BLaER1 (cell line): ENCODE data around the gene DISC1.
A peak's percentile ranks its signal among the peaks of the same experiment; 100 is the strongest.
"Not testable (repeated sequence)": the region's sequence is repeated elsewhere in the genome, so short reads cannot be mapped to it uniquely, and the experiment has no call there.

Source experiments
- H3K27ac ChIP-seq: shearing (Covaris generic); formaldehyde crosslinking; 2 replicates; pipeline ENCODE4 v1.8.1; 2022
- H3K27me3 ChIP-seq: shearing (Covaris generic); formaldehyde crosslinking; 2 replicates; pipeline ENCODE4 v1.8.1; 2022
- H3K36me3 ChIP-seq: shearing (Covaris generic); formaldehyde crosslinking; 2 replicates; pipeline ENCODE4 v1.8.1; 2022
- H3K4me1 ChIP-seq: shearing (Covaris generic); formaldehyde crosslinking; 2 replicates; pipeline ENCODE4 v1.8.1; 2022
- H3K4me2 ChIP-seq: shearing (Covaris generic); formaldehyde crosslinking; 2 replicates; pipeline ENCODE4 v1.8.1; 2022
- H3K4me3 ChIP-seq: shearing (Covaris generic); formaldehyde crosslinking; 2 replicates; pipeline ENCODE4 v1.8.1; 2022
- H3K9ac ChIP-seq: shearing (Covaris generic); formaldehyde crosslinking; 2 replicates; pipeline ENCODE4 v1.8.1; 2022
- H3K9me3 ChIP-seq: shearing (Covaris generic); formaldehyde crosslinking; 2 replicates; pipeline ENCODE4 v1.8.1; 2022
- H4K20me1 ChIP-seq: shearing (Covaris generic); formaldehyde crosslinking; 2 replicates; pipeline ENCODE4 v1.8.1; 2022
- Cebpa-rat ChIP-seq: shearing (Covaris generic); IDR thresholded peaks from 2 replicates; pipeline ENCODE4 v1.8.1; 2022

The DISC1 gene

DNA sequence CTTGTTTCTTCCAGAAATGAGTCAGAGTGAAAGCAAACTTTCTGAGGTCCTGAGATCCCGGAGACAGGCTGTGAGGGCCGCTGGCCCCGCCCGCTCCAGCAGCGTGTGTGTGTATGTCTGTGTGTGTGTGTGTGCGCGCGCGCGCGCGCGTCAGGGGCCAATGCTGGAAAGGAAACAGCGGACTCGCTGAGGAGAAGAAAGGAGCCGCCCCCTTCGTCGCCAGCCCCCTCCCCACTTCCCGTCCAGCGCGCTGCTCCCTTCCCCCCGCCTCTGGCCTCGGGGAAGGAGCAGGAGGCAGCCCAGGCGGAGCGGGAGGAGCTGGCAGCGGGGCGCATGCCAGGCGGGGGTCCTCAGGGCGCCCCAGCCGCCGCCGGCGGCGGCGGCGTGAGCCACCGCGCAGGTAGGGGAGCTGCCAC is at the start of gene DISC1:
Gene DISC1, plus strand, starts transcription at position 256 of the 416 bp plus-strand sequence. Its CDS starts 78 bp downstream, at position 334.
- TF ChIP-seq Cebpa-rat = no peak
- Histone ChIP-seq H3K4me2 (peak within 1 kb of the TSS; percentile 90), H3K27ac (peak within 1 kb of the TSS; percentile 83), H3K36me3 (0 out of 2 replicates have a peak, but pooled peaks cover 7% of the 10 kb centered on the region), H3K4me1 (peaks cover 27% of the 10 kb centered on the region), H3K27me3 (no peaks in the 10 kb centered on the region), H3K9ac (peak within 1 kb of the TSS; percentile 81), H3K4me3 (peak within 1 kb of the TSS; percentile 78), H4K20me1 (no peaks in the 10 kb centered on the region), H3K9me3 (peaks cover 9% of the 10 kb centered on the region; the same call in 1 of the 2 replicates)

DNA sequence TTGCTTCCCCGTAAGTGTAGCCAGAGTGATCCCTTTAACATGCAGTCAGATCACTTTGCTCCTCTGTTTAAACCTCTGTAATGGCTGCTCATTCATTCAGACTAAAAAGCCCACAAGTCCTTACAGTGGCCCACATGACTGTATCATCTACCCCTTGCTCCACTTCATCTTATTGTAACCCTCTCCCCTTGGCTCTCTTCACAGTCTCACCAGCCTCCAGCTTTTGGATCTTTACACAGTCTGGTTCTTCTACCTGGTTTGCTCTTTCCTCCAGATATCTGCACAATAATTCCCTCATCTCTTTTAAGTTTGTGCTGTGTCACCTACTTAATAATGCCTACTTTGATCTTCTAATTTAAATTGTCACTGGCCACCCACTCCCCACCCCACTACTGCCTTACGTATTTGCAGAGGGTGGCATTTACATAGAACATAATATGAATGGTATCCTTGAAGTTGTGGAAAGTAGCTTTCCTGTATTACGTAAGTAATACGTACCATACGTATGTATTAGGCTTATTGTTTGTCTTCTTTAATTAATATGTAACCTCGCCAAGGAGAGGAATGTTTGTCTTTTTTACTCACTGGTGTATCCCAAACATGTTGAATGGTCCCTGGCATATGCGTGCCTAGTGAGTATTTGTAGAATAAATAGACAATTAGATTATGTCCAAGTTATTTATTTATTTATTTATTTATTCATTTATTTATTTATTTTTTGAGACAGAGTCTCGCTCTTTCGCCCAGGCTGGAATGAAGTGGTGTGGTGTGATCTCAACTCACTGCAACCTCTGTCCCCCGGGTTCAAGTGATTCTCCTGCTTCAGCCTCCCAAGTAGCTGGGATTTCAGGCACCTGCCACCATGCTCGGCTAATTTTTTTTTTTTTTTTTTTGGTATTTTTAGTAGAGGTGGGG is 49.5 kb upstream of the DISC1 start:
- Histone ChIP-seq H3K36me3 (no peaks in the 10 kb centered on the region), H4K20me1 (no peaks in the 10 kb centered on the region), H3K4me2 (no peak overlapping the region), H3K9me3 (no peaks in the 10 kb centered on the region), H3K4me1 (no peaks in the 10 kb centered on the region), H3K27me3 (no peaks in the 10 kb centered on the region), H3K4me3 (no peak overlapping the region), H3K9ac (no peak overlapping the region), H3K27ac (no peak overlapping the region)
- no peak for TF ChIP-seq Cebpa-rat

DNA sequence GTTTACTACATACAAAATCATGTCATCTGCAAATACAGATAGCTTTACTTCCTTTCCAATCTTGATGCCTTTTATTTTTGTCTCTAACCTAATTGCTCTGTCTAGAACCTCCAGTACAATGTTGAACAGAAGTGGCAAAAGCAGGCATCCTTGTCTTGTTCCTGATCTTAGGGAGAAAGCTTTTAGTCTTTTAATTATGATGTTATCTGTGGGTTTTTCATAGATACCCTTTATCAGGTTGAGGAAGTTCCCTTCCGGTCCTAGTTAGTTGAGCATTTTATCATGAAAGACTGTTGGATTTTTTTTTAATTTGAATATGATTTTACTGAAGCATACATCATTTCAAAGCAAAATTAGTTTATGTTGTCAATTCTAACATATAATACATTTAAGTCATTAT is 45.7 kb upstream of the DISC1 start:
- H3K4me2 ChIP-seq = no peak overlapping the region
- no peak overlapping the region for H3K4me3 ChIP-seq
- no peak overlapping the region for H3K9ac ChIP-seq
- H3K27me3 ChIP-seq = no peaks in the 10 kb centered on the region
- peaks cover 15% of the 10 kb centered on the region for H3K4me1 ChIP-seq
- no peaks in the 10 kb centered on the region for H4K20me1 ChIP-seq
- no peak overlapping the region for H3K27ac ChIP-seq
- H3K9me3 ChIP-seq = no peaks in the 10 kb centered on the region
- no peaks in the 10 kb centered on the region for H3K36me3 ChIP-seq
- no peak for TF ChIP-seq Cebpa-rat

DNA sequence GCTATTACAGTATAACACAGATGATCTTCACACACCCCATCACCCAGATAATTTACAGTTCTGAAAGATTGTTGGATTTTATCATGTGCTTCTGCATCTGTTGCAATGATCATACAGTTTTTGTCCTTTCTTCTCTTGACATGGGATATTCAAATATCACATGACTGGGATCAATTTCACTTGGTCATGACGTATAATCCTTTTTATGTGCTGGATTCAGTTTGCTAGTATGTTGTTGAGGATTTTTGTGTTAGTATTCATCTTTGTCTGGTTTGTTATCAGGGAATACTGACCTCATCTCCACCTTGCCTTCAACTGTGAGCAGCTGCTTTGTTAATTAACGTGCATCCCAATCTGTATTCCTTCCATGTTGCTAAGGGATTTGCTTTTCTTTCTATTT is 44.7 kb upstream of the DISC1 start:
- Histone ChIP-seq H3K36me3 (no peaks in the 10 kb centered on the region), H3K4me3 (no peak overlapping the region), H3K27me3 (no peaks in the 10 kb centered on the region), H4K20me1 (no peaks in the 10 kb centered on the region), H3K27ac (no peak overlapping the region), H3K9me3 (no peaks in the 10 kb centered on the region), H3K9ac (no peak overlapping the region), H3K4me1 (peaks cover 15% of the 10 kb centered on the region), H3K4me2 (no peak overlapping the region)
- TF ChIP-seq Cebpa-rat = no peak

DNA sequence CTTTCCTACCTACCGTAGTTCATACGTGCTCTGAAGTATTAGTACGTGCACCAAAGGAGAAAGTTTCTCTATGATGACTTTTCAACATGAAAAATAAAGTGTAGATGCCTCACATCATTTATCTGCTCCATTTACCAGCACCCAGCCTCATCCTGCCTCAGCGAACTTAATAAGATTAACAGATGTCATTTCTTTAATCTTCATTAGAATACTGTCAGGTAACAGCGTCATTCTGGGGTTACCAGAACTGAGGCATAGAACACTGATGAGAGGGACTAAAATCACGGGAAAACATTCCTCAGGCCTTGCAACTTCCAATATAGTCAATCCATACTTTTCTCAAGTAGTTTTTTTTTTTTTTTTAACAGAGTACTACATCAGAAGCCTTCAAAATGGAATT is 43.2 kb upstream of the DISC1 start:
- Histone ChIP-seq H3K4me1 (peaks cover 15% of the 10 kb centered on the region), H4K20me1 (no peaks in the 10 kb centered on the region), H3K4me3 (no peak overlapping the region), H3K36me3 (no peaks in the 10 kb centered on the region), H3K27me3 (no peaks in the 10 kb centered on the region), H3K9ac (no peak overlapping the region), H3K9me3 (no peaks in the 10 kb centered on the region), H3K4me2 (no peak overlapping the region), H3K27ac (no peak overlapping the region)
- no peak for TF ChIP-seq Cebpa-rat

DNA sequence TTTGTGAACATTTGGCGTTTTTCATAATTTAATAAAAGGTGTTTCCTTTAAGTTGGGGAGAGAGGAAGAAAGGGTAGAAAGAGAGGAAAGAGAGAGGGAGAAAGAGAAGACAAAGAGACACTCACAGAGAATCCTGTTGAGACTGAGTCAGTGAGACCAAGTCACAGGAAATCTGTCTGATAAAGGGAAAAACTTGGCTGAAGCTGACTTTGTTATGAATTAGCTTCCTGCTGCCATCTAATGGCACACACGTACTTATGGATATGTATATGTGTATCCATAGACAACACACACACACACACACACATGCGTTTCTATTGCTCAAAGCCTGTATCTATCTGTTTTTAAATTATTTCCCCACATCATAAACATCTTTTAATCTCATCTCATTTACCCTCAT is 42.5 kb upstream of the DISC1 start:
- TF ChIP-seq Cebpa-rat = no peak
- Histone ChIP-seq H3K4me1 (peaks cover 15% of the 10 kb centered on the region), H3K36me3 (no peaks in the 10 kb centered on the region), H3K9me3 (no peaks in the 10 kb centered on the region), H3K27ac (no peak overlapping the region), H4K20me1 (no peaks in the 10 kb centered on the region), H3K4me2 (no peak overlapping the region), H3K27me3 (no peaks in the 10 kb centered on the region), H3K4me3 (no peak overlapping the region), H3K9ac (no peak overlapping the region)

DNA sequence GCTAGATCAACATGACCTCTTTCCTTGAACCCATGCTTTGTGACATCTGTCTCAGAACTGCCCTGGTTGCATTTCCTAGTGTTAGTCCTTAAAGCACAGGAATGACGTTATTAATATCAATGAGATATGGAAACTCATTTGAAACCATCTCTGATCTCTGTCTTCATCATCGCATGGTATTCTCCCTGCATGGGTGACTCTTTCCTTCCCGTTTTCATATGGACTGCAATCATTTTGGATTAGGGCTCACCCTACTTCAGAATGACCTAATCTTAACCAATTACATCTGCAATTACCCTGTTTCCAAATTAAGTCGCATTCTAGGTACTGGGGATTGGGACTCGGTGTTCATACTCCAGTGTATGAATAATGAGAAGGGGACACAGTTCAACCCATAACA is 41.7 kb upstream of the DISC1 start:
- no peak for TF ChIP-seq Cebpa-rat
- Histone ChIP-seq H3K27me3 (no peaks in the 10 kb centered on the region), H4K20me1 (no peaks in the 10 kb centered on the region), H3K27ac (no peak overlapping the region), H3K4me3 (no peak overlapping the region), H3K36me3 (no peaks in the 10 kb centered on the region), H3K4me2 (peak overlapping the region; percentile 25; the same call in 1 of the 2 replicates), H3K9ac (no peak overlapping the region), H3K9me3 (no peaks in the 10 kb centered on the region), H3K4me1 (peaks cover 15% of the 10 kb centered on the region)

DNA sequence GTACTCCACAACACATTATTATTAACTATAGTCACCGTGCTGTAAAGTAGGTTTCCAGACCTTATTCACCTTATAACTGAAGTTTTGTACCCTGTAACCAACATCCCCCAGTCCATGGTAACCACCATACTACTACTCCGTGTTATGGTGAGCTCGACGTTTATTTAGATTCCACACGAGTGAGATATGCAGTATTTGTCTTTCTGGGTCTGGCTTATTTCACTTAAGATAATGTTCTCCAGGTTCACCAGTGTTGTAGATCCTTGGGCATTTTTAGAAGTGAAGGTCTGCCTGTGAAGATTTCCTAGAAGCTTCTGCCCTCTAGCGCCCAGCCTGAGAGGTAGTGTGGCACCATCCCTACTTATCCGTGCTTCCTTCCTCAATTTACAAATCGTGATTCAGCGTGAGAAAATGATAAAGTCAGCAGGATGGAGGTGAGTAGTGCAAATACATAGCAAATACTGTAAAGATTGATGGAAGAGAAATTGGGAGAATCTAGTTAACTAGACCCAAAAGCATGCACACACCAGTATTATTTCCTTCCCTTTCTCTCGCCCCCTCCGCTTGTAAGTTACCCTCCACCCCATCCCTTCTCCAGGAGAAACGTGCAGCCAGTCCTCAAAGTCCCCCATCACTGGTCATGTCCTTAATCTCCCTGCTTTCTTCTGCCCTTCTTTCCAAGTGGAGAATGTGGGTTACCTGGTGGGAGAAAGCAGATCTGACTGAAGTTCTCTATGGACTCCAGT is 36.0 kb upstream of the DISC1 start:
- no peak overlapping the region for H3K9ac ChIP-seq
- H3K27ac ChIP-seq = no peak overlapping the region
- no peak overlapping the region for H3K4me2 ChIP-seq
- no peaks in the 10 kb centered on the region for H3K9me3 ChIP-seq
- H3K4me1 ChIP-seq = no peaks in the 10 kb centered on the region
- H3K27me3 ChIP-seq = no peaks in the 10 kb centered on the region
- H3K4me3 ChIP-seq = no peak overlapping the region
- TF ChIP-seq Cebpa-rat = no peak
- H4K20me1 ChIP-seq = no peaks in the 10 kb centered on the region
- no peaks in the 10 kb centered on the region for H3K36me3 ChIP-seq

DNA sequence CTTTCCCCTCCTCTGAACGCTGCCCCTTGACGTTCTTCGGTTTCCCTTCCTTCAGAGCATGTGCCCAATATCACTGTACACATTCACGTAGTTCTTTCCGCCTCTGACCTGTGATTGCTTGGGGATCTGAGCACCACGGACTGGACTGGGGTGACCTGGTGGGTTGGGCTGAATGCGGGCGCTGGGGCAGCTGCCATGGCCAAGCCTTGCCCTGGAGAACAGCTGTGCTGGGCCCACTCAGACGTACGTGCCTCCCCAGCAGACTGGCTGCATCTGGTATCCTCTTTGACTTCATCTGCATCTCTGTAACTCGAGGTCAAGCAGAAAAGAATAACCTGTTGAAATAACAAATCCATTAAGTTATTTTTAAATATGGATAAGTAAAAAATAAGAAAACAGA is 35.1 kb upstream of the DISC1 start:
- Histone ChIP-seq H3K27me3 (no peaks in the 10 kb centered on the region), H3K27ac (no peak overlapping the region), H3K9ac (no peak overlapping the region), H3K4me3 (no peak overlapping the region), H3K4me1 (no peaks in the 10 kb centered on the region), H3K9me3 (no peaks in the 10 kb centered on the region), H3K36me3 (no peaks in the 10 kb centered on the region), H3K4me2 (no peak overlapping the region), H4K20me1 (no peaks in the 10 kb centered on the region)
- no peak for TF ChIP-seq Cebpa-rat

DNA sequence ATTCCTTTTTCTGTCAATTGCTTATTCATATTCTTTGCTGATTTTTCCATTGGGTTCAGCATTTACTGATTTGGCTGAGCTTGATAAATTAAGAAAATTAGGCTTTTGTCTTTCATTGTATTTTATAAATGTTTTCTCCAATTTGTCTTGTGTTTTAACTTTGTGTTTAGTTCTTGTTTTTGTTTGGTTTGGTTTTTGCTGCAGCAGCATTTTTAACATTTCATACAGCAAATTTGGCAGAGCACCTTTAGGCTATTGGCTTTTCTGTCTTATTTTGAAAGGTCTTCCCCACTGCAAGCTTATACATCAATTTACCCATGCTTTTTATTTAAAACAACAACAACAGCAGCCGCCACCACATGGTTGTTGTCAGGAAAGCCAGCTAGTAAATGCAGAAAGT is 33.8 kb upstream of the DISC1 start:
- H3K36me3 ChIP-seq = no peaks in the 10 kb centered on the region
- H3K4me1 ChIP-seq = no peaks in the 10 kb centered on the region
- no peak overlapping the region for H3K9ac ChIP-seq
- no peak overlapping the region for H3K27ac ChIP-seq
- no peaks in the 10 kb centered on the region for H3K27me3 ChIP-seq
- no peak for TF ChIP-seq Cebpa-rat
- no peaks in the 10 kb centered on the region for H4K20me1 ChIP-seq
- H3K9me3 ChIP-seq = no peaks in the 10 kb centered on the region
- no peak overlapping the region for H3K4me3 ChIP-seq
- no peak overlapping the region for H3K4me2 ChIP-seq

DNA sequence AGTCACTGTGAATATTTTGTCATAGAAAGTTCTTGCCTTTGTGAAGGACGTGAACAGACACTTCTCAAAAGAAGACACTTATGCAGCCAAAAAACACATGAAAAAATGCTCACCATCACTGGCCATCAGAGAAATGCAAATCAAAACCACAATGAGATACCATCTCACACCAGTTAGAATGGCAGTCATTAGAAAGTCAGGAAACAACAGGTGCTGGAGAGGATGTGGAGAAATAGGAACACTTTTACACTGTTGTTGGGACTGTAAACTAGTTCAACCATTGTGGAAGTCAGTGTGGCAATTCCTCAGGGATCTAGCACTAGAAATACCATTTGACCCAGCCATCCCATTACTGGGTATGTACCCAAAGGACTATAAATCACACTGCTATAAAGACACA is 33.3 kb upstream of the DISC1 start:
- not testable (repeated sequence) for H3K36me3 ChIP-seq, H3K4me1 ChIP-seq, H3K27ac ChIP-seq, H4K20me1 ChIP-seq, H3K9me3 ChIP-seq, H3K9ac ChIP-seq, H3K4me2 ChIP-seq, H3K4me3 ChIP-seq, H3K27me3 ChIP-seq
